D721Med (cell line): ENCODE results near the gene BICD2.

ENCODE experiments used
- DNase-seq: peaks from one replicate; pipeline ENCODE4 v3.0.0; 2011; ENCODE audit warnings: low spot score; ENCODE audit not compliant: insufficient read length
- FAIRE-seq: peaks from 2 replicates; lab custom pipeline; 2011; peaks lifted over from hg19 to GRCh38; lab: Jason Lieb, UNC
- CTCF ChIP-seq: IDR thresholded peaks from 2 replicates; pipeline ENCODE4 v1.5.1; 2012; ENCODE audit warnings: mild to moderate bottlenecking, control low read depth; ENCODE audit not compliant: insufficient read depth; ENCODE audit errors: missing control alignments

The BICD2 gene

GRCh38 chr9:92666912-92667532, 97.6 kb downstream of the BICD2 start:
- TF ChIP-seq CTCF: no peak
- FAIRE-seq: no peak
- DNase-seq: no peak

DNA sequence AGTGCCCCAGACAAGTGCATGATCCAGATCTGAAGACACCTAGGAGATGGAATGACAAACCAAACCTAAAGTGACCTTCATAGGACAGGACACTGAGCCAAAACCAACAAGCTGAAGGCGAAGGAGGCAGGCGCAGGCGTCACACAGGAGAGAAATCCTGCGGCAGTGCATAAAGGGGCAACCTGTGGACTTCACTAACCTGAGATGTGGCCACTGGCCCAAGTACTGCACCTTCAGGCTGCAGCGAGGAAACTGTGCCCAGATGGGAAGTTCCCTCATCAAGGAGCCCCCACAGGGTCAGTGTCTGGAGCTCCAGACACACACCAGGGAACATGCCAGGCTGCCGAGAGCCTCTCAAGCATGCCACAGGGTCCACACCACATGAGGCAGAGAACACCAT, 98.4 kb downstream of the BICD2 start:
- no peak for TF ChIP-seq CTCF
- no peak for DNase-seq
- no peak for FAIRE-seq

DNA sequence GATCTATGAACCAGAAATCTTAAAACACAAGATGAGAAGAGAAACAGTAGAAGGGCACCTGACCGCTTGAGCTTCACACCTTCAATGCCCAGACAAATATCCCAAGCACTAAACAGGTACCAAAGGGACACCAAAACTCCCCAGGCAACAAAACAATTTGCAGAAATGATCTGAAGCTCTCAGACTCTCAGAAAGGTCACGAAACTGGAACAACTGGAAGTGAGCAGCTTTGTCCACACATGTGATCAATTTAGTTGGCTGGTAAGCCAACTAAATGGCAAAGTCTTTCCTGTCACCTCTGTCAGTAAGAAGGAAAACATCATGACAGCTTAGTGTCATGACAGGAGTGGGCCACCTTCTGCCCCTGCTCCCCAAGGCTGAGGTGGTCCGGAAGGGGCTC, 98.8 kb downstream of the BICD2 start:
- no peak for TF ChIP-seq CTCF
- no peak for FAIRE-seq
- no peak for DNase-seq

GRCh38 chr9:92664394-92665152, 100.1 kb downstream of the BICD2 start:
- no peak for TF ChIP-seq CTCF
- FAIRE-seq (no peak), DNase-seq (no peak)

DNA sequence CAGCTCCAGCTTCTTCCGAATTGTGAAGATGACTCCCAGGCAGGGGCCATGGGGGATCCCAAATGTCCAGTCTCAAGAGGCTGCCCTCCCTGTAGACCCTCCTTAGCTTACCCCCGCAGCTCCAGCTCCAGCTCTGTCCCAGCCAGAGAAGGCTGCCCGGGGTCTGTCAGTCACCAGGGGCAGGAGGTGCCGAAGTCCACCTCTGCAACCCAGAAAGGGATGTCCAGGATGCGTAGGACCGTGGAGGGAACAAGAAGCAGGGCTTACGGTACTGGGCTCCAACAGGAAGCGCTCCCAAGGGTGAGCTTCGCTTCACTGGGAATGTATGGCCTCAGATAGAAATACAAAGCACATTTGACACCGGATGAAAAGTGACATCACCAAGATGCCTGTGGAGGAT, 100.7 kb downstream of the BICD2 start:
- FAIRE-seq: no peak
- no peak for DNase-seq
- no peak for TF ChIP-seq CTCF

DNA sequence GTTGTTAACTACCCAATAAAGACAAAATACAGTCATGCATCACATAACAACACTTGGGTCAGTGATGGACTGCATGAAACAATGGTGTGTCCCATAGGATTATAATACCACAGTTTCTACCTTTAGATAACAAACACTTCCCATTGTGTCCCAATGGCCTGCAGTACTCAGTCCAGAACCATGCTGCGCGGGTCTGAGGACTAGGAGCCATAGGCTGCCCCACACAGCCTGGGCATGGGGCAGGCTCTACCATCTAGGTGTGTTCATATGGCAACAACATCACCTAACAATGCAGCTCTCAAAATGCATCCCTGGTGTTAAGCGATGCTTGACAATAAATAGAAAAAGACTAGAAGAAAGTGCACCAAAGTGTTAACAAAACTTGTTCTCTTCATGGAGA, 101.5 kb downstream of the BICD2 start:
- FAIRE-seq: no peak

More for the DNA sequence above, 101.5 kb downstream of the BICD2 start:
- TF ChIP-seq CTCF: no peak
- DNase-seq: no peak
